Heart left ventricle (tissue), 13 donors: ENCODE results near the gene CSTPP1.

Experiments
- POLR2A ChIP-seq, 2 donors: fragments of 450-650 bp; IDR thresholded peaks; one replicate each; pipeline ENCODE4 v1.6.1; 2017; ENCODE audit warnings: antibody characterized with exemption in 2 of 2, mild to moderate bottlenecking in 2 of 2, moderate library complexity in 2 of 2
- TF ChIP-seq, protein P1 (sequence below), 12 donors: fragments of 200-600 bp; sonication (generic) in 4 of 12; IDR thresholded peaks; one replicate each; pipeline versions ENCODE4 v1.5.0 to v1.8.0; 2018 to 2022; ENCODE audit warnings: antibody characterized with exemption in 12 of 12, mild to moderate bottlenecking in 5 of 12
- donor health status: ischemic (EF 13 %, LVEDD 7.1; RV severe dilation, severe dysfunction).
- donor health status: DM: no; HTN: yes; CAD: no.
- donor health status: DM: no; HTN: no; CAD: no.
- donor health status: ischemic (EF 25% LVEDD 6.9; RV normal size, moderate dysfunction).
- donor health status: ischemic (EF 25% LVEDD 5.7; RV mildly dilated, moderate dysfunction).
- donor health status: ischemic (EF 35%, LVEDD 5.7; RV mildly dilated, moderate dysfunction).
- donor health status: nonischemic (EF 11% LVEDD 7.7; RV severe dilation, severe dysfunction).
- donor health status: DM: yes; HTN: yes; CAD: no.
- donor health status: PGD.
- donor health status: ischemic (EF 29% LVEDD 5.4; RV normal size, mild dysfunction).
- donor health status: nonischemic (EF 23%, LVEDD 6.1; RV moderate dilation, normal function).

DNA sequence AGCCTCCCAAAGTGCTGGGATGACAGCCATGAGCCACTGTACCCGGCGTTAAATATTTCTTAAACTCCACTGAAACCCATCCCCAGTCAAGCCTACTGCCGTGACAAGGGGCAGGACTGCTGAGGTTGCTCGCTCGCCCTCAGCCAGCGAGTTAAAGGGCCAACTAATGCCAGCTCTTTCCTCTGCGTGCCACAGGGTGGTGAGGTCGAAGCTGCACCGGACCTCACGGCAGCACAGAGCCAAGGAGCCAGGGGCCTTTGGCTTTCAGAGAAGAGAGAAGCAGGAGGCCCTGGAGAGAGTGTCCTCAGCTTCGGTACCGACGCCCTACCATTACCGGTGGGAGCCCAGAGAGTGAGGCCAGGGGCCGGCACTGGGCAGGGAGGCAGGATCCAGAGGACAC, 227.3 kb downstream of the CSTPP1 start:
- TF ChIP-seq, protein P1, sequence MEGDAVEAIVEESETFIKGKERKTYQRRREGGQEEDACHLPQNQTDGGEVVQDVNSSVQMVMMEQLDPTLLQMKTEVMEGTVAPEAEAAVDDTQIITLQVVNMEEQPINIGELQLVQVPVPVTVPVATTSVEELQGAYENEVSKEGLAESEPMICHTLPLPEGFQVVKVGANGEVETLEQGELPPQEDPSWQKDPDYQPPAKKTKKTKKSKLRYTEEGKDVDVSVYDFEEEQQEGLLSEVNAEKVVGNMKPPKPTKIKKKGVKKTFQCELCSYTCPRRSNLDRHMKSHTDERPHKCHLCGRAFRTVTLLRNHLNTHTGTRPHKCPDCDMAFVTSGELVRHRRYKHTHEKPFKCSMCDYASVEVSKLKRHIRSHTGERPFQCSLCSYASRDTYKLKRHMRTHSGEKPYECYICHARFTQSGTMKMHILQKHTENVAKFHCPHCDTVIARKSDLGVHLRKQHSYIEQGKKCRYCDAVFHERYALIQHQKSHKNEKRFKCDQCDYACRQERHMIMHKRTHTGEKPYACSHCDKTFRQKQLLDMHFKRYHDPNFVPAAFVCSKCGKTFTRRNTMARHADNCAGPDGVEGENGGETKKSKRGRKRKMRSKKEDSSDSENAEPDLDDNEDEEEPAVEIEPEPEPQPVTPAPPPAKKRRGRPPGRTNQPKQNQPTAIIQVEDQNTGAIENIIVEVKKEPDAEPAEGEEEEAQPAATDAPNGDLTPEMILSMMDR (IDR thresholded peaks at IDR 0.05): no peak
- no peak for TF ChIP-seq POLR2A (IDR thresholded peaks at IDR 0.05)
